ENCODE results near the gene NSG2.

- TF ChIP-seq ZNF10 (tag by site-specific recombination; IDR thresholded peaks at IDR 0.05), result no peak
- TF ChIP-seq ZNF121 (tag by site-specific recombination; IDR thresholded peaks at IDR 0.05), result no peak
These were observed 36.8 kb downstream of the NSG2 start for GRCh38 chr5:174082286-174082685.

Data from HEK293 (cell line).